ENCODE results near the gene SRPK2.
"Not testable (repeated sequence)": the region's sequence is repeated elsewhere in the genome, so short reads cannot be mapped to it uniquely, and the experiment has no call there.

SRPK2 gene

DNA sequence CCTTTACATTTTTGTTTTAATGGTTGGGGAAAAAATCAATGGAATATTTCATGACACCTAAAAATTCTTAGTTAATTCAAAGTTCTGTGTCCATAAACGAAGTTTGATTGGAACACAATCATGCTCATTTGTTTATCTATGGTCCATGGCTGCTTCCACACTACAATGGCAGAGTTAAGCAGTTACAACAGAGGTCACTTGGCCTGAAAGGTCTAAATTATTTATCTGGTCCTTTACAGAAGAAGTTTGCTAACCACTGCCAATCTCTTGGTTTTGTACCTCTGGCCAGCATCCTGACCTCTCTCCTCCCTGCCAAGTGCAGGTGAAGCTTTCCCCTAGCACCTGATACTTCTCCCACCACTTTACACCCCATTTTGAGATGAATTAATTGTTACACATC is 61.5 kb downstream of the SRPK2 start:
- no peak for TF ChIP-seq CTCF (conservative IDR thresholded peaks at IDR 0.05; ENCODE audit: low read depth, low read length)
- no peak overlapping the region for H3K4me3 ChIP-seq (ENCODE audit: low read length)
- no peak for DNase-seq (ENCODE audit: low read depth)

- DNase-seq (ENCODE audit: low read depth), result no peak
- no peak for TF ChIP-seq CTCF (conservative IDR thresholded peaks at IDR 0.05; ENCODE audit: low read depth, low read length)
- H3K4me3 ChIP-seq (ENCODE audit: low read length), result no peak overlapping the region
These were observed 63.4 kb downstream of the SRPK2 start for GRCh38 chr7:105325216-105325904.

- H3K4me3 ChIP-seq (ENCODE audit: low read length); DNase-seq (ENCODE audit: low read depth): not testable (repeated sequence)
These were observed 64.1 kb downstream of the SRPK2 start for GRCh38 chr7:105324606-105325005.

- H3K4me3 ChIP-seq (ENCODE audit: low read length), result no peak overlapping the region
- DNase-seq (ENCODE audit: low read depth), result no peak
- TF ChIP-seq CTCF (conservative IDR thresholded peaks at IDR 0.05; ENCODE audit: low read depth, low read length), result no peak
These were observed 65.4 kb downstream of the SRPK2 start for GRCh38 chr7:105323366-105323765.

DNA sequence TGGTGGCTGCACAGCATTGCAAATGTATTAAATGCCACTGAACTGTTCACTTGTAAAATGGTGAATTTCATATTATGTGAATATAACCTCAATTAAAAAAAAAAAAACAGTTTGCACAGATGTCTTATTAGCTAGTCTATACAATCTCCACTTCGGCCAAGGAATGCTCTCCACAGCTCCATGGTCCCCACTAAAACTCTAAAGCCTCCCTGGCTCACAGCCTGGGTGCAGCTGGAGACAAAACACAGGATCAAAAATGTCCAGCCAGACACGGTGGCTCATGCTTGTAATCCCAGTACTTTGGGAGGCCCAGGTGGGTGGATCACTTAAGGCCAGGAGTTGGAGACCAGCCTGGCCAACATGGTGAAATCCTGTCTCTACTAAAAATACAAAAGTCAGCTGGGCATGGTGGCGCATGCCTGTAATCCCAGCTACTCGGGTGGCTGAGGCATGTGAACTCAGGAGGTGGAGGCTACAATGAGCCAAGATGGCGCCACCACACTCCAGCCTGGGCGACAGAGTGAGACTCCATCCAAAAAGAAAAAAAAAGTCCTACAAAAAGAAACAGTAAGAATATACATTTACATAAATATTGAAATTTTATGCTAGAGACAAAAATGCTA is 66.0 kb downstream of the SRPK2 start:
- DNase-seq (ENCODE audit: low read depth), result no peak
- no peak for TF ChIP-seq CTCF (conservative IDR thresholded peaks at IDR 0.05; ENCODE audit: low read depth, low read length)
- H3K4me3 ChIP-seq (ENCODE audit: low read length), result no peak overlapping the region

DNA sequence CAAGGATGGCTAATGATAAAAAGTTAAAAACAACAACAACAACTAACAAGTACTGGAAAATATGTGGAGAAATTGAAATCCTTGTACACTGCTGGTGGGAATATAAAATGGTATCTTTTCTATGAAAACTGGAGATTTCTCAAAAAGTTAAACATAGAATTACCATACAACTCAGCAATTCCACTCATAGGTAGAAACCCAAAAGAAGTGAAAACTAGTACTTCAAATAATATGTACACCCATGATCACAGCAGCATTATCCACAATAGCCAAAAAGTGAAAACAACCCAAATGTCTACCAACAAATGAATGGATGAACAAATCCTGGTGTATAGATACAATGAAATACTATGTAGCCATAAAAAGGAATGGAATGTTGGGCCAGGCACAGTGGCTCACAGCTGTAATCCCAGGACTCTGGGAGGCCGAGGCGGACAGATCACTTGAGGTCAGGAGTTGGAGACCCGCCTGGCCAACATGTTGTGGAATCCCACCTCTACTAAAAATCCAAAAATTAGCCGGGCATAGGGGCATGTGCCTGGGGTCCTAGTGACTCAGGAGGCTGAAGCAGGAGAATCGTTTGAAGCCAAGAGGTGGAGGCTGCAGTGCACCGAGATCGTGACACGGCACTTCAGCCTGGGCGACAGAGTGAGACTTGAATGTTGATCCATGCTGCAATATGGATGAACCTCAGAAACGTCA is 66.8 kb downstream of the SRPK2 start:
- no peak overlapping the region for H3K4me3 ChIP-seq (ENCODE audit: low read length)
- no peak for TF ChIP-seq CTCF (conservative IDR thresholded peaks at IDR 0.05; ENCODE audit: low read depth, low read length)
- DNase-seq (ENCODE audit: low read depth), result no peak

GRCh38 chr7:105320896-105321295 is 67.8 kb downstream of the SRPK2 start:
- TF ChIP-seq CTCF (conservative IDR thresholded peaks at IDR 0.05; ENCODE audit: low read depth, low read length), result no peak
- DNase-seq (ENCODE audit: low read depth), result no peak
- H3K4me3 ChIP-seq (ENCODE audit: low read length), result no peak overlapping the region

Measured in retinal pigment epithelial cell (primary cell).